Activated T-helper 17 cell treated with anti-CD3 and anti-CD28 coated beads, Interleukin-2, amount 50 U/mL, for 72 hours (primary cell): ENCODE results near the gene MRPS25. TPM values are rescaled to one million over a fixed set of nuclear protein-coding genes. Genes with fewer than 3 reads are reported as not detected.

Source experiments
- ATAC-seq: fragments of 150-1000 bp; cut with Tn5 transposase; replicated peaks from 2 replicates; pipeline ENCODE4 v1.10.0; 2021; ENCODE audit warnings: mild to moderate bottlenecking, moderate library complexity
- H3K27ac Mint-ChIP-seq: one replicate; pipeline ENCODE4 v1.8.0; 2022; ENCODE audit warnings: mixed read lengths
- H3K27me3 Mint-ChIP-seq: one replicate; pipeline ENCODE4 v1.8.0; 2022; ENCODE audit warnings: mixed read lengths
- H3K36me3 Mint-ChIP-seq: one replicate; pipeline ENCODE4 v1.8.0; 2022; ENCODE audit warnings: low read depth, mild to moderate bottlenecking, mixed read lengths
- H3K4me1 Mint-ChIP-seq: one replicate; pipeline ENCODE4 v1.8.0; 2022; ENCODE audit warnings: mixed read lengths
- H3K4me3 Mint-ChIP-seq: one replicate; pipeline ENCODE4 v1.8.0; 2022; ENCODE audit warnings: mild to moderate bottlenecking, mixed read lengths
- H3K9me3 Mint-ChIP-seq: one replicate; pipeline ENCODE4 v1.8.0; 2022; ENCODE audit warnings: mixed read lengths
- total RNA-seq, 2 donors: library from RNA; stranded (reverse); gene quantifications; one replicate each; pipeline ENCODE4 v1.2.3, GENCODE V29; 2022

The MRPS25 gene
- total RNA-seq, 2 donors from 2014 or later, result 43.7 to 80.5 TPM

GRCh38 chr3:15064299-15064834, 748 bp downstream of the MRPS25 start:
- H3K27ac Mint-ChIP-seq, result peak overlapping the region; percentile 90

GRCh38 chr3:15063656-15064286, 1.3 kb downstream of the MRPS25 start:
- H3K27me3 Mint-ChIP-seq, result no peaks in the 10 kb centered on the region
- H3K9me3 Mint-ChIP-seq, result no peaks in the 10 kb centered on the region
- H3K4me3 Mint-ChIP-seq, result peak overlapping the region; percentile 95
- ATAC-seq, result no peak
- peak overlapping the region; percentile 90 for H3K27ac Mint-ChIP-seq
- H3K4me1 Mint-ChIP-seq, result peaks cover 4% of the 10 kb centered on the region
- peaks cover 33% of the 10 kb centered on the region for H3K36me3 Mint-ChIP-seq

More at GRCh38 chr3:15064299-15064834, 748 bp downstream of the MRPS25 start:
- Mint-ChIP-seq H3K4me1 (peaks cover 4% of the 10 kb centered on the region), H3K9me3 (no peaks in the 10 kb centered on the region), H3K4me3 (peak overlapping the region; percentile 95), H3K27me3 (no peaks in the 10 kb centered on the region), H3K36me3 (peaks cover 28% of the 10 kb centered on the region)
- ATAC-seq, result peak; percentile 7

- Mint-ChIP-seq H3K9me3 (no peaks in the 10 kb centered on the region), H3K36me3 (peaks cover 39% of the 10 kb centered on the region), H3K27me3 (no peaks in the 10 kb centered on the region), H3K27ac (peak overlapping the region; percentile 4), H3K4me3 (peak overlapping the region; percentile 95), H3K4me1 (peaks cover 4% of the 10 kb centered on the region)
- ATAC-seq, result no peak
Observed at GRCh38 chr3:15063238-15063637, 1.9 kb downstream of the MRPS25 start.

- H3K4me1 Mint-ChIP-seq, result peaks cover 10% of the 10 kb centered on the region
- no peak overlapping the region for H3K4me3 Mint-ChIP-seq
- no peaks in the 10 kb centered on the region for H3K9me3 Mint-ChIP-seq
- peak overlapping the region; percentile 30 for H3K27ac Mint-ChIP-seq
- no peak for ATAC-seq
- H3K36me3 Mint-ChIP-seq, result peaks cover 68% of the 10 kb centered on the region
- no peaks in the 10 kb centered on the region for H3K27me3 Mint-ChIP-seq
Observed at GRCh38 chr3:15060029-15060428, 5.1 kb downstream of the MRPS25 start.

GRCh38 chr3:15056676-15057404, 8.3 kb downstream of the MRPS25 start:
- Mint-ChIP-seq H3K36me3 (peaks cover 86% of the 10 kb centered on the region), H3K9me3 (no peaks in the 10 kb centered on the region), H3K27me3 (no peaks in the 10 kb centered on the region), H3K27ac (no peak overlapping the region), H3K4me3 (no peak overlapping the region), H3K4me1 (peaks cover 19% of the 10 kb centered on the region)
- ATAC-seq, result no peak

- Mint-ChIP-seq H3K36me3 (peaks cover 98% of the 10 kb centered on the region), H3K27ac (peak overlapping the region; percentile 84)
Observed at GRCh38 chr3:15055019-15055557, 10.0 kb downstream of the MRPS25 start.

GRCh38 chr3:15053541-15053940, 11.6 kb downstream of the MRPS25 start:
- Mint-ChIP-seq H3K27me3 (no peaks in the 10 kb centered on the region), H3K4me3 (no peak overlapping the region), H3K4me1 (peaks cover 27% of the 10 kb centered on the region), H3K27ac (no peak overlapping the region), H3K36me3 (peaks cover 98% of the 10 kb centered on the region), H3K9me3 (no peaks in the 10 kb centered on the region)
- ATAC-seq, result no peak

More at GRCh38 chr3:15055019-15055557, 10.0 kb downstream of the MRPS25 start:
- Mint-ChIP-seq H3K27me3 (no peaks in the 10 kb centered on the region), H3K4me1 (peaks cover 27% of the 10 kb centered on the region), H3K4me3 (peak overlapping the region; percentile 68), H3K9me3 (no peaks in the 10 kb centered on the region)
- peak; percentile 97 for ATAC-seq

GRCh38 chr3:15052335-15053242, 12.5 kb downstream of the MRPS25 start:
- Mint-ChIP-seq H3K9me3 (no peaks in the 10 kb centered on the region), H3K4me1 (peaks cover 27% of the 10 kb centered on the region), H3K27me3 (no peaks in the 10 kb centered on the region), H3K4me3 (no peak overlapping the region), H3K27ac (peak overlapping the region; percentile 63), H3K36me3 (peaks cover 98% of the 10 kb centered on the region)
- ATAC-seq, result no peak

- H3K27me3 Mint-ChIP-seq, result no peaks in the 10 kb centered on the region
- H3K36me3 Mint-ChIP-seq, result peaks cover 98% of the 10 kb centered on the region
- no peaks in the 10 kb centered on the region for H3K9me3 Mint-ChIP-seq
- no peak overlapping the region for H3K4me3 Mint-ChIP-seq
- H3K27ac Mint-ChIP-seq, result peak overlapping the region; percentile 19
- H3K4me1 Mint-ChIP-seq, result peaks cover 23% of the 10 kb centered on the region
- peak; percentile 41 for ATAC-seq
Observed at GRCh38 chr3:15051531-15051930, 13.6 kb downstream of the MRPS25 start.

GRCh38 chr3:15050405-15051092, 14.6 kb downstream of the MRPS25 start:
- ATAC-seq, result no peak
- Mint-ChIP-seq H3K27ac (peak overlapping the region; percentile 73), H3K36me3 (peaks cover 98% of the 10 kb centered on the region), H3K9me3 (no peaks in the 10 kb centered on the region), H3K27me3 (no peaks in the 10 kb centered on the region), H3K4me3 (no peak overlapping the region), H3K4me1 (peaks cover 30% of the 10 kb centered on the region)

- no peak for ATAC-seq
- H3K9me3 Mint-ChIP-seq, result no peaks in the 10 kb centered on the region
- peaks cover 98% of the 10 kb centered on the region for H3K36me3 Mint-ChIP-seq
- H3K27ac Mint-ChIP-seq, result peak overlapping the region; percentile 73
- H3K4me3 Mint-ChIP-seq, result no peak overlapping the region
- no peaks in the 10 kb centered on the region for H3K27me3 Mint-ChIP-seq
- H3K4me1 Mint-ChIP-seq, result peaks cover 23% of the 10 kb centered on the region
Observed at GRCh38 chr3:15049584-15049983, 15.5 kb downstream of the MRPS25 start.

GRCh38 chr3:15045667-15046066, 19.4 kb downstream of the MRPS25 start:
- no peaks in the 10 kb centered on the region for H3K27me3 Mint-ChIP-seq
- H3K27ac Mint-ChIP-seq, result peak overlapping the region; percentile 75
- H3K9me3 Mint-ChIP-seq, result no peaks in the 10 kb centered on the region
- H3K4me1 Mint-ChIP-seq, result peaks cover 35% of the 10 kb centered on the region
- H3K36me3 Mint-ChIP-seq, result peaks cover 100% of the 10 kb centered on the region
- no peak overlapping the region for H3K4me3 Mint-ChIP-seq
- no peak for ATAC-seq

GRCh38 chr3:15044326-15044725, 20.8 kb downstream of the MRPS25 start:
- Mint-ChIP-seq H3K27me3 (no peaks in the 10 kb centered on the region), H3K36me3 (peaks cover 99% of the 10 kb centered on the region), H3K4me3 (peak overlapping the region; percentile 33), H3K4me1 (peaks cover 29% of the 10 kb centered on the region), H3K27ac (peak overlapping the region; percentile 75), H3K9me3 (no peaks in the 10 kb centered on the region)
- no peak for ATAC-seq
